ENCODE results near the gene SIX3. TPM values are rescaled to one million over a fixed set of nuclear protein-coding genes. Genes with fewer than 3 reads are reported as not detected.

Gene SIX3
- total and polyA plus RNA-seq, 2 donors (not counting 3 experiments of a cell fraction or from before 2014, with no cell fraction given): not detected

- no peaks in the 10 kb centered on the region for H3K9me1 ChIP-seq (replicated peaks; ENCODE audit: control insufficient read depth, extremely low read depth, insufficient read depth, low read length)
- POLR2A ChIA-PET: interaction anchor here (1.1 kb wide), 1 partner anchor 564 kb away, joined by 4 read pairs; no protein-coding TSS in a partner anchor
- no peaks in the 10 kb centered on the region for H3K79me2 ChIP-seq (ENCODE audit: control insufficient read depth, insufficient read depth, low read length)
- TF ChIP-seq GATA2 (IDR thresholded peaks at IDR 0.05; ENCODE audit: insufficient read depth, insufficient read length, low read depth, low read length) (no peak), POLR2AphosphoS5 (IDR thresholded peaks at IDR 0.05; ENCODE audit: insufficient read depth, low read depth, low read length) (no peak), POLR2A (IDR thresholded peaks at IDR 0.05; ENCODE audit: low read depth, low read length) (no peak), JUN (IDR thresholded peaks at IDR 0.05; ENCODE audit: borderline replicate concordance, insufficient read depth, insufficient read length, low read depth) (no peak), MYC (IDR thresholded peaks at IDR 0.05; ENCODE audit: low read depth, low read length) (no peak), CTCF (IDR thresholded peaks at IDR 0.05; ENCODE audit: extremely low read depth in 1 of 2, insufficient read depth in 1 of 2, low read depth in 1 of 2, low read length in 2 of 2) (no peak), EZH2 (IDR thresholded peaks at IDR 0.05; ENCODE audit: borderline replicate concordance, low read depth, low read length, severe bottlenecking) (no peak), FOS (IDR thresholded peaks at IDR 0.05; ENCODE audit: borderline replicate concordance, insufficient read depth, low read length) (no peak)
- TF ChIP-seq, protein P1, sequence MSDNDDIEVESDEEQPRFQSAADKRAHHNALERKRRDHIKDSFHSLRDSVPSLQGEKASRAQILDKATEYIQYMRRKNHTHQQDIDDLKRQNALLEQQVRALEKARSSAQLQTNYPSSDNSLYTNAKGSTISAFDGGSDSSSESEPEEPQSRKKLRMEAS (IDR thresholded peaks at IDR 0.05; ENCODE audit: insufficient read depth, insufficient read length): no peak
- no peak overlapping the region for H3K27ac ChIP-seq (ENCODE audit: insufficient read depth, low read depth, low read length)
- BruUV-seq (replicated peaks): no TSS peak
- no peak overlapping the region for H3K4me2 ChIP-seq (ENCODE audit: insufficient read depth, low read length)
- dilution Hi-C loops (cut with MboI; ENCODE audit: extremely low pct_ligation_motif_present, low sequenced_read_pairs): no loop called here
- intact Hi-C loops (cut with micrococcal nuclease): loop anchor here (5.0 to 10.0 kb wide), 2 partner anchors 870 to 1082 kb away; no protein-coding TSS in a partner anchor
- CTCF ChIA-PET: interaction anchor here (0.9 to 6.0 kb wide), 15 partner anchors 19 to 914 kb away, joined by 3 to 242 read pairs (median 10); partner anchors contain the start of genes CAMKMT and PREPL
- H3K9ac ChIP-seq (replicated peaks; ENCODE audit: extremely low read depth, insufficient read depth, low read length): no peak overlapping the region
- H3K4me3 ChIP-seq (replicated peaks in 1 of 3; ENCODE audit: insufficient read depth in 1 of 3, low read depth in 1 of 3, low read length in 3 of 3): no peak overlapping the region
- H3K9me3 ChIP-seq (replicated peaks; ENCODE audit: control insufficient read depth, insufficient read depth, low read length): no peaks in the 10 kb centered on the region
- FAIRE-seq (no peak), DNase-seq (ENCODE audit: low read depth, low spot score) (no peak)
- peaks cover 41 to 44% of the 10 kb centered on the region in 2 experiments for H3K27me3 ChIP-seq (ENCODE audit: control insufficient read depth in 2 of 2, insufficient read depth in 2 of 2, low read length in 2 of 2)
- no peaks in the 10 kb centered on the region for H4K20me1 ChIP-seq (replicated peaks; ENCODE audit: control insufficient read depth, extremely low read depth, insufficient read depth, low read length)
- peaks cover 16% of the 10 kb centered on the region for H3K4me1 ChIP-seq (ENCODE audit: control insufficient read depth, extremely low read depth, insufficient read depth, low read length)
- H3K36me3 ChIP-seq (ENCODE audit: control insufficient read depth in 2 of 2, extremely low read depth in 1 of 2, insufficient read depth in 2 of 2, low read length in 2 of 2): no peaks in the 10 kb centered on the region
- no peak overlapping the region for H2AFZ ChIP-seq (ENCODE audit: low read depth, low read length)
Measured at GRCh38 chr2:44956843-44957242, 15.3 kb downstream of the SIX3 start.
